Neural cell (in vitro differentiated cells): Measurements from ENCODE around the gene ADK. TPM values are rescaled to one million over a fixed set of nuclear protein-coding genes. Genes with fewer than 3 reads are reported as not detected.

ENCODE experiments used
- H2AFZ ChIP-seq: fragments of 200-600, 300-800 bp; sonication (generic), shearing (Covaris generic); 2 replicates; pipeline ENCODE4 v1.6.0; 2014; ENCODE audit warnings: low read depth, mild to moderate bottlenecking, antibody characterized with exemption, low read length, moderate library complexity
- H3F3A ChIP-seq: fragments of 200-600 bp; shearing (Covaris generic); 2 replicates; pipeline ENCODE4 v1.6.1; 2016; ENCODE audit warnings: mild to moderate bottlenecking, moderate library complexity, mixed read lengths, antibody characterized with exemption, low read length; ENCODE audit not compliant: insufficient read depth, poor library complexity, severe bottlenecking
- H3K27ac ChIP-seq: fragments of 200-600, 300-800 bp; sonication (generic), shearing (Covaris generic); 2 replicates; pipeline ENCODE4 v1.5.1; 2014; ENCODE audit warnings: mild to moderate bottlenecking, low read length, moderate library complexity
- H3K27me3 ChIP-seq: fragments of 300-800, 200-600 bp; sonication (generic), shearing (Covaris generic); 2 replicates; pipeline ENCODE4 v1.6.0; 2014; ENCODE audit warnings: mild to moderate bottlenecking, low read depth, low read length, moderate library complexity; ENCODE audit not compliant: insufficient read depth
- H3K36me3 ChIP-seq: fragments of 300-800, 200-600 bp; sonication (generic), shearing (Covaris generic); 2 replicates; pipeline ENCODE4 v1.5.1; 2014; ENCODE audit warnings: mild to moderate bottlenecking, antibody characterized with exemption, low read length, moderate library complexity; ENCODE audit not compliant: insufficient read depth
- H3K4me2 ChIP-seq: fragments of 300-800, 200-600 bp; sonication (generic), shearing (Covaris generic); 2 replicates; pipeline ENCODE4 v1.6.0; 2014; ENCODE audit warnings: mild to moderate bottlenecking, low read length
- H3K4me3 ChIP-seq: fragments of 300-800, 200-600 bp; sonication (generic), shearing (Covaris generic); 2 replicates; pipeline ENCODE4 v1.5.1; 2014; ENCODE audit warnings: mild to moderate bottlenecking, low read length, moderate library complexity
- H3K79me2 ChIP-seq: fragments of 200-600 bp; shearing (Covaris generic); replicated peaks from 2 replicates; pipeline ENCODE4 v1.6.0; 2014; ENCODE audit warnings: mild to moderate bottlenecking, low read length, moderate library complexity; ENCODE audit not compliant: insufficient read depth
- H3K9ac ChIP-seq: fragments of 300-800, 200-600 bp; sonication (generic), shearing (Covaris generic); 2 replicates; pipeline ENCODE4 v1.6.1; 2016; ENCODE audit warnings: mild to moderate bottlenecking, low read length, mixed read lengths
- H3K9me2 ChIP-seq: fragments of 200-600 bp; shearing (Covaris generic); 2 replicates; pipeline ENCODE4 v1.6.1; 2016; ENCODE audit warnings: mild to moderate bottlenecking, low read length, mixed read lengths; ENCODE audit not compliant: insufficient read depth
- H3K9me3 ChIP-seq: fragments of 200-600, 300-800 bp; sonication (generic), shearing (Covaris generic); 2 replicates; pipeline ENCODE4 v1.6.1; 2016; ENCODE audit warnings: mild to moderate bottlenecking, mixed run types, low read length, moderate library complexity, mixed read lengths
- H4K20me1 ChIP-seq: fragments of 200-600 bp; shearing (Covaris generic); 2 replicates; pipeline ENCODE4 v1.6.1; 2016; ENCODE audit warnings: mild to moderate bottlenecking, mixed run types; ENCODE audit not compliant: insufficient read depth
- CTCF ChIP-seq: fragments of 450-650 bp; IDR thresholded peaks from 2 replicates; pipeline ENCODE4 v1.5.1; 2014; ENCODE audit warnings: antibody characterized with exemption, mild to moderate bottlenecking, moderate library complexity; ENCODE audit not compliant: poor library complexity, severe bottlenecking
- EP300 ChIP-seq: fragments of 450-650 bp; conservative IDR thresholded peaks from 2 replicates; pipeline ENCODE4 v1.6.1; 2014; ENCODE audit warnings: antibody characterized with exemption, mild to moderate bottlenecking, moderate library complexity; ENCODE audit not compliant: poor library complexity, severe bottlenecking
- EZH2 ChIP-seq: fragments of 200-600, 300-800 bp; shearing (Covaris generic), sonication (generic); IDR thresholded peaks from 2 replicates; pipeline ENCODE4 v1.6.1; 2014; ENCODE audit warnings: antibody characterized with exemption, low read length, borderline replicate concordance, mild to moderate bottlenecking; ENCODE audit not compliant: insufficient read depth, poor library complexity, severe bottlenecking
- MXI1 ChIP-seq: fragments of 450-650 bp; conservative IDR thresholded peaks from 2 replicates; pipeline ENCODE4 v1.6.1; 2014; ENCODE audit warnings: antibody characterized with exemption, mild to moderate bottlenecking; ENCODE audit not compliant: poor library complexity, severe bottlenecking
- POLR2AphosphoS5 ChIP-seq: IDR thresholded peaks from 2 replicates; pipeline ENCODE4 v1.6.1; 2012
- RAD21 ChIP-seq: fragments of 450-650 bp; conservative IDR thresholded peaks from 2 replicates; pipeline ENCODE4 v1.6.1; 2014; ENCODE audit warnings: antibody characterized with exemption, mild to moderate bottlenecking, moderate library complexity
- REST ChIP-seq: IDR thresholded peaks from 2 replicates; pipeline ENCODE4 v1.6.1; 2012; ENCODE audit warnings: borderline replicate concordance
- SMC3 ChIP-seq: fragments of 450-650 bp; conservative IDR thresholded peaks from 2 replicates; pipeline ENCODE4 v1.6.1; 2014; ENCODE audit warnings: antibody characterized with exemption, mild to moderate bottlenecking, moderate library complexity; ENCODE audit not compliant: poor library complexity
- TAF1 ChIP-seq: IDR thresholded peaks from 2 replicates; pipeline ENCODE4 v1.6.1; 2012; ENCODE audit warnings: low read depth
- polyA plus RNA-seq: library from polyadenylated mRNA; depleted of rRNA; stranded (reverse); fragments of >200 nt; gene quantifications from 2 replicates; pipeline ENCODE4 v1.2.3, GENCODE V29; 2014

ADK gene
- polyA plus RNA-seq, 1 donor from 2014 or later: 19.5 TPM

DNA sequence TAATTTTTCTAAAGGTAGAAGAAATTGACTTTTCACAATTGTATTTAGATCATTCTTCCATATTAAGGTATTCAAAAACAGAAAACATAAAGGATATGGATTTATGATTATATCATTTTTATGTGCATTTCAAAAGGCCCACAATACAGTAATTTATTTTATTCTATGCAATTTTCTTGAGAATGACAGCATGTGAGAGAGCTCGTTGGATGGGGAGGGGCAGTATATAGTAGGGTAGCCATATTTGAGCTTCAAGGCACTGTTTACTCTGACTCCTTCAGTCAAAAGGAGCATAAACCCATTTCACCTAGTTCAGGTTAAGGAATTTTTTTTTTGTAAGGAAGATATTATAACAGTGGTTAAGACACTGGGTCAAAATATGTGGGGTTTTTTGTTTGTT, 534.5 kb downstream of the ADK start:
- Histone ChIP-seq H3F3A (no peaks in the 10 kb centered on the region), H3K9me2 (no peaks in the 10 kb centered on the region), H3K4me3 (no peak overlapping the region), H2AFZ (no peak overlapping the region), H3K27me3 (no peaks in the 10 kb centered on the region), H3K27ac (no peak overlapping the region), H3K9me3 (no peaks in the 10 kb centered on the region), H4K20me1 (no peaks in the 10 kb centered on the region), H3K4me2 (no peak overlapping the region), H3K9ac (no peak overlapping the region), H3K36me3 (no peaks in the 10 kb centered on the region), H3K79me2 (no peaks in the 10 kb centered on the region)
- TF ChIP-seq REST (no peak), MXI1 (no peak), EZH2 (no peak), POLR2AphosphoS5 (no peak), EP300 (no peak)

DNA sequence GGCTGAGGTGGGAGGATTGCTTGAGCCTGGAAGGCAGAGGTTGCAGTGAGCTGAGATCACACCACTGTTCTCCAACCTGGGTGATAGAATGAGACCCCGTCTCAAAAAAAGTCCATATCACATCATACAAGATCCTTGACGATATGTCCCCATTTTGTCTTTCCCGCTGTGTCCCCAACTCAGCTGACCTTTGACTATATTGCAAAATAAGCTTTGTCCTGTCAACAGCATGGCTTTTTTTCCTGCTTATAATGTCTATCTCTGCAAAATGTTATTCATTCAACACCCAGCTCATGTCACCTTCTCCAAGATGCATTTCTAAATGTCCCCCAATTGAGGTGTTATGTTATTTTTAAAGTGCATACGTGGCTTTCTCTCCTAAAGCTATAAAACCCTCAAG, 539.4 kb downstream of the ADK start:
- no peak for TF ChIP-seq POLR2AphosphoS5
- TF ChIP-seq TAF1: no peak
- no peak for TF ChIP-seq CTCF
- no peak for TF ChIP-seq EP300
- TF ChIP-seq SMC3: no peak
- TF ChIP-seq RAD21: no peak
- no peak for TF ChIP-seq MXI1
- no peak for TF ChIP-seq REST
- no peak for TF ChIP-seq EZH2
- Histone ChIP-seq H3K27me3 (no peaks in the 10 kb centered on the region), H3F3A (no peaks in the 10 kb centered on the region), H3K27ac (no peak overlapping the region), H3K79me2 (no peaks in the 10 kb centered on the region), H4K20me1 (no peaks in the 10 kb centered on the region), H3K9ac (no peak overlapping the region), H2AFZ (no peak overlapping the region), H3K4me2 (no peak overlapping the region), H3K9me2 (no peaks in the 10 kb centered on the region), H3K4me3 (no peak overlapping the region), H3K36me3 (no peaks in the 10 kb centered on the region), H3K9me3 (no peaks in the 10 kb centered on the region)
